GM23338 (cell line): ENCODE results near the gene DCST1. TPM values are rescaled to one million over a fixed set of nuclear protein-coding genes. Genes with fewer than 3 reads are reported as not detected.
A peak's percentile ranks its signal among the peaks of the same experiment; 100 is the strongest.

Source experiments
- ATAC-seq: fragments of 200-7000 bp; cut with Tn5 transposase; 3 replicates; pipeline ENCODE4 v1.9.1; 2020
- DNase-seq: peaks from one replicate; pipeline ENCODE4 v3.0.0-alpha.2; 2015; ENCODE audit warnings: low spot score
- H2AFZ ChIP-seq: fragments of 200-600 bp; sonication (generic); 2 replicates; pipeline ENCODE4 v1.8.0; 2016; ENCODE audit warnings: antibody characterized with exemption, mild to moderate bottlenecking, moderate library complexity
- H3F3A ChIP-seq: fragments of 200-600 bp; sonication (generic); replicated peaks from 2 replicates; pipeline ENCODE4 v1.8.0; 2017; ENCODE audit warnings: antibody characterized with exemption, mixed run types, low read depth
- H3K27ac ChIP-seq: fragments of 200-600 bp; sonication (generic); 2 replicates; pipeline ENCODE4 v1.6.1; 2016; ENCODE audit warnings: low read depth
- H3K27me3 ChIP-seq: fragments of 200-600 bp; sonication (generic); 2 replicates; pipeline ENCODE4 v1.8.0; 2016; ENCODE audit warnings: mild to moderate bottlenecking, mixed run types, moderate library complexity; ENCODE audit not compliant: insufficient read depth
- H3K36me3 ChIP-seq: fragments of 200-600 bp; sonication (generic); 2 replicates; pipeline ENCODE4 v1.8.0; 2016; ENCODE audit warnings: mild to moderate bottlenecking; ENCODE audit not compliant: insufficient read depth
- H3K4me1 ChIP-seq: fragments of 200-600 bp; sonication (generic); 2 replicates; pipeline ENCODE4 v1.8.0; 2016; ENCODE audit warnings: mild to moderate bottlenecking, moderate library complexity; ENCODE audit not compliant: insufficient read depth
- H3K4me2 ChIP-seq: fragments of 200-600 bp; sonication (generic); 2 replicates; pipeline ENCODE4 v1.7.1; 2017; ENCODE audit warnings: mixed run types
- H3K4me3 ChIP-seq: fragments of 200-600 bp; sonication (generic); 2 replicates; pipeline ENCODE4 v1.6.1; 2016; ENCODE audit warnings: mixed run types
- H3K79me2 ChIP-seq: fragments of 200-600 bp; sonication (generic); replicated peaks from 2 replicates; pipeline ENCODE4 v1.8.0; 2017; ENCODE audit warnings: mild to moderate bottlenecking; ENCODE audit not compliant: insufficient read depth
- H3K9me2 ChIP-seq: fragments of 200-600 bp; sonication (generic); 2 replicates; pipeline ENCODE4 v1.8.0; 2017; ENCODE audit not compliant: insufficient read depth
- H4K20me1 ChIP-seq: fragments of 200-600 bp; sonication (generic); replicated peaks from 2 replicates; pipeline ENCODE4 v1.8.0; 2017; ENCODE audit warnings: mild to moderate bottlenecking; ENCODE audit not compliant: insufficient read depth
- H3K27ac Mint-ChIP-seq: 2 replicates; pipeline ENCODE4 v1.8.0; 2020; ENCODE audit warnings: inconsistent platforms, mild to moderate bottlenecking, moderate library complexity, mixed read lengths
- H3K27me3 Mint-ChIP-seq: 3 replicates; pipeline ENCODE4 v1.8.0; 2022; ENCODE audit warnings: low read depth, mild to moderate bottlenecking, moderate library complexity, mixed read lengths, inconsistent platforms; ENCODE audit not compliant: insufficient read depth, poor library complexity
- H3K36me3 Mint-ChIP-seq: 3 replicates; pipeline ENCODE4 v1.8.0; 2021; ENCODE audit warnings: low read depth, mild to moderate bottlenecking, inconsistent platforms, moderate library complexity, mixed read lengths
- H3K4me1 Mint-ChIP-seq: 3 replicates; pipeline ENCODE4 v1.8.0; 2020; ENCODE audit warnings: mild to moderate bottlenecking, inconsistent platforms, mixed read lengths
- H3K4me3 Mint-ChIP-seq: 3 replicates; pipeline ENCODE4 v1.8.0; 2021; ENCODE audit warnings: moderate library complexity, mild to moderate bottlenecking, inconsistent platforms, mixed read lengths
- H3K9me3 Mint-ChIP-seq: 3 replicates; pipeline ENCODE4 v1.8.0; 2020; ENCODE audit warnings: moderate library complexity, mild to moderate bottlenecking, inconsistent platforms, mixed read lengths
- CREB1 ChIP-seq: fragments of 250-450 bp; sonication (Bioruptor Pico); IDR thresholded peaks from 2 replicates; pipeline ENCODE4 v1.5.0; 2020; ENCODE audit warnings: low read depth, mild to moderate bottlenecking, moderate library complexity
- EZH2 ChIP-seq: fragments of 200-600 bp; sonication (generic); IDR thresholded peaks from one replicate; pipeline ENCODE4 v1.8.0; 2017; ENCODE audit warnings: antibody characterized with exemption, mild to moderate bottlenecking, low read depth; ENCODE audit not compliant: unreplicated experiment
- EZH2phosphoT487 ChIP-seq: fragments of 200-600 bp; sonication (generic); IDR thresholded peaks from one replicate; pipeline ENCODE4 v1.8.1; 2018; ENCODE audit warnings: antibody characterized with exemption; ENCODE audit not compliant: unreplicated experiment
- JUNB ChIP-seq: IDR thresholded peaks from one replicate; pipeline ENCODE4 v1.6.1; 2016; ENCODE audit warnings: antibody characterized with exemption; ENCODE audit not compliant: unreplicated experiment
- NANOG ChIP-seq: IDR thresholded peaks from 2 replicates; pipeline ENCODE4 v1.6.1; 2016; ENCODE audit warnings: antibody characterized with exemption, borderline replicate concordance
- STAT1 ChIP-seq: IDR thresholded peaks from one replicate; pipeline ENCODE4 v1.6.1; 2016; ENCODE audit warnings: antibody characterized with exemption; ENCODE audit not compliant: unreplicated experiment
- ZNF114 ChIP-seq: fragments of 250-450 bp; sonication (Bioruptor Pico); IDR thresholded peaks from 2 replicates; pipeline ENCODE4 v1.5.0; 2020; ENCODE audit warnings: mild to moderate bottlenecking, moderate library complexity
- ZNF331 ChIP-seq: fragments of 250-450 bp; sonication (Bioruptor Pico); IDR thresholded peaks from 2 replicates; pipeline ENCODE4 v1.5.0; 2020; ENCODE audit warnings: low read depth, mild to moderate bottlenecking, moderate library complexity
- polyA plus RNA-seq: library from polyadenylated mRNA; unstranded; fragments of >200 nt; fragmentation: Nextera tagmentation; extraction: Ambion mirVana; gene quantifications from 2 replicates; pipeline ENCODE4 v1.2.1, GENCODE V29; 2016
- total RNA-seq: library from RNA; depleted of rRNA; stranded (reverse); fragments of >200 nt; shearing (Covaris generic); gene quantifications from 2 replicates; pipeline ENCODE4 v1.2.3, GENCODE V29; 2014
- TF ChIP-seq, protein P1 (sequence below): IDR thresholded peaks from 2 replicates; pipeline ENCODE4 v1.6.1; 2016; ENCODE audit warnings: antibody characterized with exemption
- TF ChIP-seq, protein P2 (sequence below), 2 experiments: fragments of 200-600 bp in 1 of 2; sonication (generic) in 1 of 2; conservative IDR thresholded peaks; 2 replicates each; pipeline versions ENCODE4 v1.5.1 to v1.6.1; 2016 to 2017; ENCODE audit warnings: antibody characterized with exemption in 2 of 2, low read depth in 2 of 2, mild to moderate bottlenecking in 2 of 2, moderate library complexity in 1 of 2
- TF ChIP-seq, protein P3 (sequence below): fragments of 250-450 bp; sonication (Bioruptor Pico); IDR thresholded peaks from 2 replicates; pipeline ENCODE4 v1.5.0; 2020; ENCODE audit warnings: mild to moderate bottlenecking, moderate library complexity
- TF ChIP-seq, protein P4 (sequence below): IDR thresholded peaks from one replicate; pipeline ENCODE4 v1.6.1; 2018; ENCODE audit warnings: antibody characterized with exemption; ENCODE audit not compliant: unreplicated experiment

DCST1 gene
- total and polyA plus RNA-seq, 2 experiments from 2014 or later, result not detected

DNA sequence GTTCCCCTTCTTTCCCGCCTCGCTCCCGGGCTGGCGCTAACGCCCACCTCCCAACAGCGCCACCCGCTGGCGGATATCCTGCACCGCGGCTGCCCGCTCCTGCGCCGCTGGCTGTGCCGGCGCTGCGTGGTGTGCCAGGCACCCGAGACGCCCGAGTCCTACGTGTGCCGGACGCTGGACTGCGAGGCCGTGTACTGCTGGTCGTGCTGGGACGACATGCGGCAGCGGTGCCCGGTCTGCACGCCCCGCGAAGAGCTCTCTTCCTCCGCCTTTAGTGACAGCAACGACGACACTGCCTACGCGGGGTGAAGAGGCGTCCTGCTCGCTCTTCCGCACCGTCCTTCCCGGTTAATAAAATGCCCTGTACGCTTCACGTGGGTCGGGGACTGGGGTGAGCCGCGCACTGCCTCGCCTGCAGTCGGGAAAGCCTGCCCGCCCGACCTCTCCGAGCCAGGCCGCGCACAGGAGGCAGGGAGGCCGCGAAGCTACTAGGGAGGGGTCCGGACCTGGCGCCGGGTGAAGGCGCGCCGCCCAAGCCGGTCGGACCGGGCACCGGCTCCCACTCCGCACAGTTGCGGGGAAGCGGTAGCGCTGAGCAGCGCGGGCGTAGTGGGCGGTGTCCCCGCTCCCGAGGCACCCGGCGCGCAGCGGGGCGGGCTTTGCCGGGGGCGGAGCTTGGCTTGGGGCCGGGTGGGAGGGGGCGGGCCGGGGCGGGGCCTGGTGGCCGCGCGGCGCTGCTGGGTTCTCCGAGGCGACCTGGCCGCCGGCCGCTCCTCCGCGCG lies 17.1 kb downstream of the DCST1 start, which contains the start of gene ADAM15:
TSS of gene ADAM15 (plus strand) at position 757 of the 782 bp plus-strand sequence. CDS start 71 bp downstream, outside the sequence.
- Histone ChIP-seq H3K4me3 (peak within 1 kb of the TSS; percentile 90), H3K4me1 (peaks cover 18% of the 10 kb centered on the region; the same call in 1 of the 2 replicates), H3F3A (peaks cover 12% of the 10 kb centered on the region; the same call in 1 of the 2 replicates), H3K9me2 (no peaks in the 10 kb centered on the region), H2AFZ (peak within 1 kb of the TSS; percentile 97), H4K20me1 (peaks cover 3% of the 10 kb centered on the region; the same call in 1 of the 2 replicates), H3K27ac (no peak within 1 kb of the TSS), H3K79me2 (no peaks in the 10 kb centered on the region), H3K36me3 (no peaks in the 10 kb centered on the region), H3K27me3 (peaks cover 24% of the 10 kb centered on the region), H3K4me2 (peak within 1 kb of the TSS; percentile 98)
- no peak within 1 kb of the TSS for H3K27ac Mint-ChIP-seq
- peak; percentile 93 for DNase-seq
- H3K9me3 Mint-ChIP-seq, result no peaks in the 10 kb centered on the region; the same call in 2 of the 3 replicates
- H3K27me3 Mint-ChIP-seq, result peaks cover 32% of the 10 kb centered on the region
- H3K4me3 Mint-ChIP-seq, result peak within 1 kb of the TSS; percentile 82
- peak; percentile 76 for ATAC-seq
- H3K36me3 Mint-ChIP-seq, result no peaks in the 10 kb centered on the region; the same call in 2 of the 3 replicates
- TF ChIP-seq, protein P1, sequence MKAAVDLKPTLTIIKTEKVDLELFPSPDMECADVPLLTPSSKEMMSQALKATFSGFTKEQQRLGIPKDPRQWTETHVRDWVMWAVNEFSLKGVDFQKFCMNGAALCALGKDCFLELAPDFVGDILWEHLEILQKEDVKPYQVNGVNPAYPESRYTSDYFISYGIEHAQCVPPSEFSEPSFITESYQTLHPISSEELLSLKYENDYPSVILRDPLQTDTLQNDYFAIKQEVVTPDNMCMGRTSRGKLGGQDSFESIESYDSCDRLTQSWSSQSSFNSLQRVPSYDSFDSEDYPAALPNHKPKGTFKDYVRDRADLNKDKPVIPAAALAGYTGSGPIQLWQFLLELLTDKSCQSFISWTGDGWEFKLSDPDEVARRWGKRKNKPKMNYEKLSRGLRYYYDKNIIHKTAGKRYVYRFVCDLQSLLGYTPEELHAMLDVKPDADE, result no peak
- no peak for TF ChIP-seq ZNF331 (CRISPR knock-in tag)
- no peak for TF ChIP-seq STAT1
- TF ChIP-seq ZNF114 (CRISPR knock-in tag), result no peak
- TF ChIP-seq, protein P2, sequence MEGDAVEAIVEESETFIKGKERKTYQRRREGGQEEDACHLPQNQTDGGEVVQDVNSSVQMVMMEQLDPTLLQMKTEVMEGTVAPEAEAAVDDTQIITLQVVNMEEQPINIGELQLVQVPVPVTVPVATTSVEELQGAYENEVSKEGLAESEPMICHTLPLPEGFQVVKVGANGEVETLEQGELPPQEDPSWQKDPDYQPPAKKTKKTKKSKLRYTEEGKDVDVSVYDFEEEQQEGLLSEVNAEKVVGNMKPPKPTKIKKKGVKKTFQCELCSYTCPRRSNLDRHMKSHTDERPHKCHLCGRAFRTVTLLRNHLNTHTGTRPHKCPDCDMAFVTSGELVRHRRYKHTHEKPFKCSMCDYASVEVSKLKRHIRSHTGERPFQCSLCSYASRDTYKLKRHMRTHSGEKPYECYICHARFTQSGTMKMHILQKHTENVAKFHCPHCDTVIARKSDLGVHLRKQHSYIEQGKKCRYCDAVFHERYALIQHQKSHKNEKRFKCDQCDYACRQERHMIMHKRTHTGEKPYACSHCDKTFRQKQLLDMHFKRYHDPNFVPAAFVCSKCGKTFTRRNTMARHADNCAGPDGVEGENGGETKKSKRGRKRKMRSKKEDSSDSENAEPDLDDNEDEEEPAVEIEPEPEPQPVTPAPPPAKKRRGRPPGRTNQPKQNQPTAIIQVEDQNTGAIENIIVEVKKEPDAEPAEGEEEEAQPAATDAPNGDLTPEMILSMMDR (conservative IDR thresholded peaks at IDR 0.05; ENCODE audit: low read depth in 2 of 2), result peak; percentile 81 to 94
- TF ChIP-seq EZH2, result no peak
- TF ChIP-seq JUNB, result no peak
- TF ChIP-seq CREB1 (CRISPR knock-in tag), result peak; percentile 43; the same call in 1 of the 2 replicates
- no peak for TF ChIP-seq EZH2phosphoT487
- TF ChIP-seq, protein P3, sequence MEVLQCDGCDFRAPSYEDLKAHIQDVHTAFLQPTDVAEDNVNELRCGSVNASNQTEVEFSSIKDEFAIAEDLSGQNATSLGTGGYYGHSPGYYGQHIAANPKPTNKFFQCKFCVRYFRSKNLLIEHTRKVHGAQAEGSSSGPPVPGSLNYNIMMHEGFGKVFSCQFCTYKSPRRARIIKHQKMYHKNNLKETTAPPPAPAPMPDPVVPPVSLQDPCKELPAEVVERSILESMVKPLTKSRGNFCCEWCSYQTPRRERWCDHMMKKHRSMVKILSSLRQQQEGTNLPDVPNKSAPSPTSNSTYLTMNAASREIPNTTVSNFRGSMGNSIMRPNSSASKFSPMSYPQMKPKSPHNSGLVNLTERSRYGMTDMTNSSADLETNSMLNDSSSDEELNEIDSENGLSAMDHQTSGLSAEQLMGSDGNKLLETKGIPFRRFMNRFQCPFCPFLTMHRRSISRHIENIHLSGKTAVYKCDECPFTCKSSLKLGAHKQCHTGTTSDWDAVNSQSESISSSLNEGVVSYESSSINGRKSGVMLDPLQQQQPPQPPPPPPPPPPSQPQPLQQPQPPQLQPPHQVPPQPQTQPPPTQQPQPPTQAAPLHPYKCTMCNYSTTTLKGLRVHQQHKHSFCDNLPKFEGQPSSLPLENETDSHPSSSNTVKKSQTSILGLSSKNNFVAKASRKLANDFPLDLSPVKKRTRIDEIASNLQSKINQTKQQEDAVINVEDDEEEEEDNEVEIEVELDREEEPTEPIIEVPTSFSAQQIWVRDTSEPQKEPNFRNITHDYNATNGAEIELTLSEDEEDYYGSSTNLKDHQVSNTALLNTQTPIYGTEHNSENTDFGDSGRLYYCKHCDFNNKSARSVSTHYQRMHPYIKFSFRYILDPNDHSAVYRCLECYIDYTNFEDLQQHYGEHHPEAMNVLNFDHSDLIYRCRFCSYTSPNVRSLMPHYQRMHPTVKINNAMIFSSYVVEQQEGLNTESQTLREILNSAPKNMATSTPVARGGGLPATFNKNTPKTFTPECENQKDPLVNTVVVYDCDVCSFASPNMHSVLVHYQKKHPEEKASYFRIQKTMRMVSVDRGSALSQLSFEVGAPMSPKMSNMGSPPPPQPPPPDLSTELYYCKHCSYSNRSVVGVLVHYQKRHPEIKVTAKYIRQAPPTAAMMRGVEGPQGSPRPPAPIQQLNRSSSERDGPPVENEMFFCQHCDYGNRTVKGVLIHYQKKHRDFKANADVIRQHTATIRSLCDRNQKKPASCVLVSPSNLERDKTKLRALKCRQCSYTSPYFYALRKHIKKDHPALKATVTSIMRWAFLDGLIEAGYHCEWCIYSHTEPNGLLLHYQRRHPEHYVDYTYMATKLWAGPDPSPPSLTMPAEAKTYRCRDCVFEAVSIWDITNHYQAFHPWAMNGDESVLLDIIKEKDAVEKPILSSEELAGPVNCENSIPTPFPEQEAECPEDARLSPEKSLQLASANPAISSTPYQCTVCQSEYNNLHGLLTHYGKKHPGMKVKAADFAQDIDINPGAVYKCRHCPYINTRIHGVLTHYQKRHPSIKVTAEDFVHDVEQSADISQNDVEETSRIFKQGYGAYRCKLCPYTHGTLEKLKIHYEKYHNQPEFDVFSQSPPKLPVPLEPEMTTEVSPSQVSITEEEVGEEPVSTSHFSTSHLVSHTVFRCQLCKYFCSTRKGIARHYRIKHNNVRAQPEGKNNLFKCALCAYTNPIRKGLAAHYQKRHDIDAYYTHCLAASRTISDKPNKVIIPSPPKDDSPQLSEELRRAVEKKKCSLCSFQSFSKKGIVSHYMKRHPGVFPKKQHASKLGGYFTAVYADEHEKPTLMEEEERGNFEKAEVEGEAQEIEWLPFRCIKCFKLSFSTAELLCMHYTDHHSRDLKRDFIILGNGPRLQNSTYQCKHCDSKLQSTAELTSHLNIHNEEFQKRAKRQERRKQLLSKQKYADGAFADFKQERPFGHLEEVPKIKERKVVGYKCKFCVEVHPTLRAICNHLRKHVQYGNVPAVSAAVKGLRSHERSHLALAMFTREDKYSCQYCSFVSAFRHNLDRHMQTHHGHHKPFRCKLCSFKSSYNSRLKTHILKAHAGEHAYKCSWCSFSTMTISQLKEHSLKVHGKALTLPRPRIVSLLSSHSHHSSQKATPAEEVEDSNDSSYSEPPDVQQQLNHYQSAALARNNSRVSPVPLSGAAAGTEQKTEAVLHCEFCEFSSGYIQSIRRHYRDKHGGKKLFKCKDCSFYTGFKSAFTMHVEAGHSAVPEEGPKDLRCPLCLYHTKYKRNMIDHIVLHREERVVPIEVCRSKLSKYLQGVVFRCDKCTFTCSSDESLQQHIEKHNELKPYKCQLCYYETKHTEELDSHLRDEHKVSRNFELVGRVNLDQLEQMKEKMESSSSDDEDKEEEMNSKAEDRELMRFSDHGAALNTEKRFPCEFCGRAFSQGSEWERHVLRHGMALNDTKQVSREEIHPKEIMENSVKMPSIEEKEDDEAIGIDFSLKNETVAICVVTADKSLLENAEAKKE (CRISPR knock-in tag), result no peak
- TF ChIP-seq, protein P4, sequence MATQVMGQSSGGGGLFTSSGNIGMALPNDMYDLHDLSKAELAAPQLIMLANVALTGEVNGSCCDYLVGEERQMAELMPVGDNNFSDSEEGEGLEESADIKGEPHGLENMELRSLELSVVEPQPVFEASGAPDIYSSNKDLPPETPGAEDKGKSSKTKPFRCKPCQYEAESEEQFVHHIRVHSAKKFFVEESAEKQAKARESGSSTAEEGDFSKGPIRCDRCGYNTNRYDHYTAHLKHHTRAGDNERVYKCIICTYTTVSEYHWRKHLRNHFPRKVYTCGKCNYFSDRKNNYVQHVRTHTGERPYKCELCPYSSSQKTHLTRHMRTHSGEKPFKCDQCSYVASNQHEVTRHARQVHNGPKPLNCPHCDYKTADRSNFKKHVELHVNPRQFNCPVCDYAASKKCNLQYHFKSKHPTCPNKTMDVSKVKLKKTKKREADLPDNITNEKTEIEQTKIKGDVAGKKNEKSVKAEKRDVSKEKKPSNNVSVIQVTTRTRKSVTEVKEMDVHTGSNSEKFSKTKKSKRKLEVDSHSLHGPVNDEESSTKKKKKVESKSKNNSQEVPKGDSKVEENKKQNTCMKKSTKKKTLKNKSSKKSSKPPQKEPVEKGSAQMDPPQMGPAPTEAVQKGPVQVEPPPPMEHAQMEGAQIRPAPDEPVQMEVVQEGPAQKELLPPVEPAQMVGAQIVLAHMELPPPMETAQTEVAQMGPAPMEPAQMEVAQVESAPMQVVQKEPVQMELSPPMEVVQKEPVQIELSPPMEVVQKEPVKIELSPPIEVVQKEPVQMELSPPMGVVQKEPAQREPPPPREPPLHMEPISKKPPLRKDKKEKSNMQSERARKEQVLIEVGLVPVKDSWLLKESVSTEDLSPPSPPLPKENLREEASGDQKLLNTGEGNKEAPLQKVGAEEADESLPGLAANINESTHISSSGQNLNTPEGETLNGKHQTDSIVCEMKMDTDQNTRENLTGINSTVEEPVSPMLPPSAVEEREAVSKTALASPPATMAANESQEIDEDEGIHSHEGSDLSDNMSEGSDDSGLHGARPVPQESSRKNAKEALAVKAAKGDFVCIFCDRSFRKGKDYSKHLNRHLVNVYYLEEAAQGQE, result no peak
- TF ChIP-seq NANOG, result no peak
- peaks cover 45% of the 10 kb centered on the region for H3K4me1 Mint-ChIP-seq
